A673 (cell line): ENCODE measurements around the gene FMNL3.

Experiments used
- CTCF ChIP-seq: fragments of 300-800, 200-600 bp; sonication (generic); conservative IDR thresholded peaks from 2 replicates; pipeline ENCODE4 v1.5.1; 2017; ENCODE audit warnings: low read depth, mild to moderate bottlenecking, antibody characterized with exemption, low read length, moderate library complexity, mixed read lengths
- EZH2 ChIP-seq: fragments of 200-600 bp; sonication (generic); IDR thresholded peaks from 2 replicates; pipeline ENCODE4 v1.6.1; 2017; ENCODE audit warnings: borderline replicate concordance, low read depth, mild to moderate bottlenecking, mixed read lengths, antibody characterized with exemption, low read length; ENCODE audit not compliant: poor library complexity, severe bottlenecking

GRCh38 chr12:49635036-49635435 lies 72.2 kb downstream of the FMNL3 start:
- TF ChIP-seq EZH2 (no peak), CTCF (no peak)
